Brain pericyte (primary cell): Measurements from ENCODE around the gene SERINC5.
"Not testable (repeated sequence)": the region's sequence is repeated elsewhere in the genome, so short reads cannot be mapped to it uniquely, and the experiment has no call there.

Source experiments
- DNase-seq: peaks from one replicate; pipeline ENCODE4 v3.0.0-alpha.2; 2012; ENCODE audit warnings: low read depth, low spot score

Gene SERINC5

GRCh38 chr5:80227979-80228596, 27.8 kb downstream of the SERINC5 start:
- no peak for DNase-seq

GRCh38 chr5:80225934-80226326, 29.9 kb downstream of the SERINC5 start:
- no peak for DNase-seq

- DNase-seq: no peak
Observed at GRCh38 chr5:80225189-80225933, 30.5 kb downstream of the SERINC5 start.

- no peak for DNase-seq
Observed at GRCh38 chr5:80223561-80223960, 32.3 kb downstream of the SERINC5 start.

GRCh38 chr5:80220245-80220897, 35.5 kb downstream of the SERINC5 start:
- DNase-seq: no peak

GRCh38 chr5:80219391-80219790, 36.5 kb downstream of the SERINC5 start:
- no peak for DNase-seq

- DNase-seq: no peak
Observed at GRCh38 chr5:80217667-80218066, 38.2 kb downstream of the SERINC5 start.

- no peak for DNase-seq
Observed at GRCh38 chr5:80216753-80217596, 38.9 kb downstream of the SERINC5 start.

GRCh38 chr5:80216096-80216495, 39.8 kb downstream of the SERINC5 start:
- DNase-seq: no peak

GRCh38 chr5:80215523-80215922, 40.3 kb downstream of the SERINC5 start:
- DNase-seq: no peak

- DNase-seq: no peak
Observed at GRCh38 chr5:80213466-80213865, 42.4 kb downstream of the SERINC5 start.

GRCh38 chr5:80212171-80212667, 43.6 kb downstream of the SERINC5 start:
- no peak for DNase-seq

GRCh38 chr5:80211327-80211726, 44.5 kb downstream of the SERINC5 start:
- no peak for DNase-seq

- DNase-seq: no peak
Observed at GRCh38 chr5:80210014-80210413, 45.8 kb downstream of the SERINC5 start.

- DNase-seq: no peak
Observed at GRCh38 chr5:80208381-80208780, 47.5 kb downstream of the SERINC5 start.

GRCh38 chr5:80207832-80208231, 48.0 kb downstream of the SERINC5 start:
- no peak for DNase-seq

GRCh38 chr5:80206282-80206681, 49.6 kb downstream of the SERINC5 start:
- DNase-seq: no peak

GRCh38 chr5:80205846-80206245, 50.0 kb downstream of the SERINC5 start:
- DNase-seq: no peak

GRCh38 chr5:80204808-80205614, 50.8 kb downstream of the SERINC5 start:
- no peak for DNase-seq

GRCh38 chr5:80201763-80202162, 54.1 kb downstream of the SERINC5 start:
- DNase-seq: not testable (repeated sequence)

- DNase-seq: no peak
Observed at GRCh38 chr5:80198920-80199319, 56.9 kb downstream of the SERINC5 start.
